Measurements from ENCODE around the gene COPG2.
A peak's percentile ranks its signal among the peaks of the same experiment; 100 is the strongest.
"Not testable (repeated sequence)": the region's sequence is repeated elsewhere in the genome, so short reads cannot be mapped to it uniquely, and the experiment has no call there.

The COPG2 gene

DNA sequence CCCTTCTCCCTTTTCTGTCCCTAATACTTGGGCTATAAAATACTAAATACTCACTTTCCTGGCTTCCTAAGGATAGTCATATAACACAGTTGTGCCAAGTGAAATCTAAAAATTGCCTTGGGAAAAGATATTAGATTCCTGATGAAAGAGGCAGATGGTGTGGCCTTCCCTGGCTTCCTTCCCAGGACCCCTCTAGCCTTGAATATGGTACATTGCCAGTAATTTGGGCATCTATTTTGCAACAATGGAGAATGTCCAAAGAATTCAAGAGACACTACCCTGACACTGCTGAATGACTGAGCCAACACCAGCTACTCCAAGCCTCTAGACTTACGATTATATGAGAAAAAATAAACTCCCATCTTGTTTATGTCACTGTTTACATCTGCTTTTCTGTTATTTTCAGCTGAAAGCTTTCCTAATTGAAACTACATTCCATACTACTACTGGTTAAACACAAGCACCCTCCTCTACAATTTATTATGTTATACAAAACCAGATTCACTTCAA lies 17.9 kb downstream of the COPG2 start:
- DNase-seq: no peak
- ATAC-seq: no peak

DNA sequence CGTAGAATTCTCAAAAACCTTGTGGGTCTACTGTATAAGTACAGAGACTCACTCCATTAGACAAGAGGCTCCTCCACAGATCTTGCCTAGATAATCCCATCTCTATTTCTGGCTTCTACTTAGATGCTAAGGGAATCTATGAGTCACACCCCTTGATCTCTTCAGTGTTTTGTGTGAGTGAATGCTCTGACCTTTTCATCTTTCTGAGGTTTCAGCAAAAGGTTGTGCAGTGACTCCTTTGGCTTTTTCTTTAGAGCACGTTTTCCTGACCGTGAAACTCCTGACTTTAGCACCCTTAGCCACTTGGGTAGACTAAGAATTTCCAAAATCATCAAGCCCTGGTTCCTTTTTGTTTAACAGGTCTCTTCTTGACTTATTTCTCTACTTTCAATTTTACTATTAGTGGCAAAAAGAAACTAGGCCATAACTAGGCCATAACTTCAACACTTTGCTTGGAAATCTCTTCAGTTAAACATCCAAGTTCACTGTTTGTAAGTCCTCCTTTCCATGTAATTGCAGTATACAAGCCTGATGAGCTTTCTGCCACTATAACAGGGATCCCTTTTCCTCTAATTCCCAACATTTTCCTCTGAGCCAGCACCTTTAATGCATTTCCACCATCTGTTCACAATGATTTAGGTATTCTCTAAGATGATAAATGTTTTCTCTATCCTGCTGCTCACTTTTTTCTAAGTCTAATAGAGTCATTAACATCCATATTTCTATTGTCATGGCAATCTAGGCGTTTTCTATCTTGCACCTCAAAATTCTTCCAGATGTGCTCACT lies 19.4 kb downstream of the COPG2 start:
- DNase-seq (no peak), ATAC-seq (peak; percentile 96)

DNA sequence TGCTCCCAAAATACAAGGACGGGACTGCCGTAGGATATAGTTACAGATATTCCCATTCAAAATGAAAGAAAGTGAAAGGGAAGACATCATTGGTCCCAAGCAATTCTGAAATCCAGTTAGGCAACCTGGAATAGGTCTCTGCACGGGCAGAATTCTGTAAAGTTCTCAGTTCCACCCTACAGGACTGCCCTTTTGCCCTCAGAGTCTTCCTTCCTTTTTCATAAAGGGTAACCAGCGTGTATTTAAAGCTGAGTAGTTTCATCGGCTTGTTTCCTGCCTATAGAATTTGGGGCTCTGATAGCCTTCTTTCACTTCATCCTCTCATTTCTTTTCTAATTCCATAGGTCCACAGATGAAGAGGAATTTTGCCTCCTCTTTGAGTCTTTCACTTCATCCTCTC lies 20.0 kb downstream of the COPG2 start:
- DNase-seq: no peak
- peak; percentile 12 for ATAC-seq

DNA sequence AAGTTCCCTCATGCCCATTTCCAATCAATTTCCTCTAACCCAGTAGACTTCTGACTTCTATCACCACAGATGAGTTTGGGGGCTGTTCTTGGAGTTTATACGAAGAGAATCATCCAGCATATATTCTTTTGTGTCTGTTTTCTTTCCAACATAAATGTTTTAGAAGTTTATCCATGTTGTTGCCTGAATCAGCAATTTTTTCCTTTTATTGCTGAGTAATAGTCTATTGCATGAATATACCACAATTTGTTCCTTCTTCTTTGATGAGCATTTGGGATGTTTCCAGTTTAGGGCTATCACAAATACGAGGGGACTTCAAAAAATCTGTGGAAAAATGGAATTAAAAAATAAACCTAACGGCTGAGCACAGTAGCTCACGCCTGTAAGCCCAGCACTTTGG lies 26.2 kb downstream of the COPG2 start:
- no peak for ATAC-seq
- DNase-seq: no peak

DNA sequence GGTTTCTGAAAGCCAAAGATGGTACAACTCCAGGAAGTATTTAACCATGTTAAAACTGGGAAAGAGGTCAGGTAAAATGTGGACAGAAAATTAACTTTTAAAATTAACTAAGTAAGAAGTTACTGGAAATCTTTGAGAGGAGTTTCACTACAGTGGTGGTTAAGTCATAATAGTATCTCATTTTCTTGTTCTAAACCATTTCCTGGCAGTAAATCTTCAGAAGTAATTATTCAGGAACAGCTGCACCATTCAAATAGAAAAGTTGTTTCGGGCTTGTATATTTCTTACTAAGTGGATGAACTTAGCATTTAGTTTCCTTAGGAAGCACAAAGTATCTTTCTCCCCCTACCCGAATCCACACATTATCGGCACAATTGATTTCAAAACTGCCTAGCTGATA lies 27.1 kb downstream of the COPG2 start:
- DNase-seq (no peak), ATAC-seq (no peak)

DNA sequence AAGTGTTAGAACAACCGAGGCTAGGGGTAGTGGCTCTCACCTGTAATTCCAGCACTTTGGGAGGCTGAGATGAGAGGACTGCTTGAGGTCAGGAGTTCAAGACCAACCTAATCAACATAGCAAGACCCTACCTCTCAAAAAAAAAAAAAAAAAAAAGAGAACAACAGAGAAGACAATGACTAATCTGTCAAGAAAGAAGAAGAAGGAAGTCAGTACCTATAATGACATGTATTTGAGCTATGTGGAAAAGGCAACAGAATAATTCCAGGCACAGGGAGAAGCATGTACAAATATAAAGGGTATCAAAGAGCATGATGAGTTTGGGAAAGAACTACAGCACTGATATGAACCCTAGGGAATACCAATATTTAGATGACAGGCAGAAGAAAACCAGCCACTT lies 27.5 kb downstream of the COPG2 start:
- DNase-seq: no peak
- ATAC-seq: no peak

DNA sequence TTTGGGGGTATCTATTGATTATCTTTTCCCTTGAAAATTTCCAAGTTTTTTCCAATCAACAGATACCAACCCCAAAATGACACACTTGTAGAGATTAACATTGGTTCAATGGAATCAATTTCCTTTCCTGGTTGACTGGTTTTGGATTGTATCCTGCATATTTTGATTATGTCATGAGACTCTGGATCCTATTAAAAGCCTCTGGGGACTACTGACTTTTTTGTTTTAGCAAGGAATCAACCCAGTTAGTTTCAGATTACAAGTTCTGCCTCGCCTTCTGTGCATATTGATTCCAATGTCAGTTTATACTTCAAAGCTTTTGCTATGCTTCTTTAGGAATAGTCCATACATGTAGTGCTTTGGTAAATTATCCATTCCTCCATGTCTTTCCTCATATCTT lies 29.2 kb downstream of the COPG2 start:
- no peak for DNase-seq

DNA sequence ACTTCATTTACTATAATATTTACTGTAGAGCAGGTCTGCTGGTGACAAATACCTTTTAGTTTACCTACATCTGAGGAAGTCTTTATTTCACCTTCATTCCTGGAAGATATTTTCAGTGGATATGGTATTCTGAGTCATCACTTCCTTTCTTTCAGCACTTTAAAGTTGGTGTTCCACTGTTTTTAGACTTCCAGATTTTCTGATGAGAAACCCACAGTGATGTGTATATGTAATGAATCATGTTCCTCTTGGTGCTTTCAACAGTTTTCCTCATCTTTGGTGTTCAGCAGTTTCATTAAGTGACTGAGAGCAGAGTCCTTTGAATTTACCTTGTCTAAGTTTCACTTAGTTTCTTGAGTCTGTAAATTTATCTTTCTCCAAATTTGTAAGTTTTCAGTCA lies 36.4 kb downstream of the COPG2 start:
- ATAC-seq (no peak), DNase-seq (no peak)

More for the DNA sequence above, 29.2 kb downstream of the COPG2 start:
- ATAC-seq: no peak

DNA sequence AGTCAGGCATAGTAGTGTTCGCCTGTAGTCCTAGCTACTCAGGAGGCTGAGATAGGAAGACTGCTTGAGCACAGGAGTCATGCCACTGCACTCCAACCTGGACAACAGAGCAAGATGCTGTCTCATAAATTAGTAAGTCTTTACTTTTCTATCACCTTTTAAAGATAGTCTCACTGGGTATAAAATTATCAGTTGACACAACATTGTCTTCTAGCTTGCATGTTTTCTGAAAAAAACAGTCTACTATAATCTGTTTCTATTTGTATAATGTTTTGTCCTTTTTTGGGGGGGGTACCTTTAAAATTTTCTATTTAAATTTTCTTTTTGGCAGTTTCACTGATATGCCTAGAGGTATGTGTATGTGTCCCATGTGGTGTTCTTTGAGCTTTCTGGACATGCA lies 39.6 kb downstream of the COPG2 start:
- no peak for ATAC-seq
- DNase-seq: no peak

DNA sequence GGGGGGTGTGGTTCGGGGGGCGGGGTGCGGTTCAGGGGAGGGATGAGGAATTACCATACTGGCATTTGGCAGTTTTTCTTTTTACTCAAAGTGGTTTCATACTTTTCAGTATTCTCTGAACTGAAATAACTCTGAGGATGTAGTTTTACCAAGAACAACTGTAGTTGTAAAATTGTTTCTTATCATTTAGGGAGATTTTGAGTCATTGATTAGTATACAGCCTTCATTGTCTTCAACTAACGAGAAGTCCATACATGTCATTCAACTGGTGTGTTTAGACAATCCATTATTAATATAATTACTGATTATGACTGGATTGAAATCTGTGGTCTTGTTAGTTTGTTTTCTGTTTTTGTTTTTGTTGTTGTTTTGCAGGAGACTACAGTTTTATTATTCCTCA lies 40.8 kb downstream of the COPG2 start:
- no peak for DNase-seq
- ATAC-seq: peak; percentile 32

DNA sequence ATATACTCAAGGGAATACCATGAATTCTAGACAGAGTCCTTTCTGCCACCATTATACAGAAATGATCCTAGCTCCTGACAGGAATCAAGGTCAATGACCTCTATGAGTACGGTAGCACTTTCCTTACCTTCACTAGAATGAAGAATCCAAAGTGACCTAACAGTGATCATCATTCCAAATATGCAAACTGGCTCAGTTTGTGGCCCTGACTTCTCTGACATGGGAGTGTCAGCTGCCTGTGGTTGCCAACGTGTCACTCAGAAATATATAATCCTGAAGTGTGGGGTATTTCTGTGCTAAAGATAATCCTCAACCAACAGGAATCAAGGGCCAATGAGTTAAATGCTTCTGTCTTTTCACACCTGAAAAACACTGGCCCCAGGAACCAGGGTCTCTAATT lies 45.7 kb downstream of the COPG2 start:
- DNase-seq: no peak
- no peak for ATAC-seq

DNA sequence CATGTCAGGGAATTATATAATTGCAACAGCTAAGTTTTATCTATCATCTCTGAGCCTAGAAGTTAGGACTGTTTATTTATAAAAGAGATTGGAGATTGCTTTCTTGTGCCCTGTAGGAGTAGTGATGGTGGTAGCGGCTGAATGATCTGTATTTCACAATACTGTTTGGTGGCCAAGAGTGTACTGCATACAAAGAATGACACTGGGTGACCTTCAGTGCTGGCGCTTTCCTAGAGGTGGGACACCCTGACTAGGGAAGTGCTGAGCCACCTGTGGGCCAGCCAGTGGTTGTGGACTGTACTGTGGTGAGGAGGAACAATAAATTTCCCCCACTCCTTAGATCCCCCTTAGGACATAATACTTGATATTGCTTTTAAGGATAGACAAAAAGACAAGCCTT lies 53.0 kb downstream of the COPG2 start:
- DNase-seq (no peak), ATAC-seq (no peak)

DNA sequence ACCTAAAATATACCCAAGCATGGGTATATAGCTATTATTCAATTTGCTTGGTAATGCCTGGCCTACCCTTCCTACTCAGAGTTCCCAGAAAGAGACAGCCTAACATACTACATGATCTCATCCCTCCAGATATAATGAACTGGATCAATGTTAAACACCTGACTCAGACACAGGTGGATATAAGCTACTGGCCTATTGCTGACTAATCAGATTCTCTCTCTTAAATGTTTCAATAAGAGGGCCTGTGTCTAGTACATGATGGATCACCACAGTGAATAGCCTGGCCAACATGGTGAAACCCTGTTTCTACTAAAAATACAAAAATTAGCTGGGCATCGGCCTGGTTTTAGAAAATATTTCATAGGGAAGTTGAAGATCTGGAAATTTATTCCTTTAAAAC lies 54.1 kb downstream of the COPG2 start:
- no peak for ATAC-seq
- DNase-seq: no peak

DNA sequence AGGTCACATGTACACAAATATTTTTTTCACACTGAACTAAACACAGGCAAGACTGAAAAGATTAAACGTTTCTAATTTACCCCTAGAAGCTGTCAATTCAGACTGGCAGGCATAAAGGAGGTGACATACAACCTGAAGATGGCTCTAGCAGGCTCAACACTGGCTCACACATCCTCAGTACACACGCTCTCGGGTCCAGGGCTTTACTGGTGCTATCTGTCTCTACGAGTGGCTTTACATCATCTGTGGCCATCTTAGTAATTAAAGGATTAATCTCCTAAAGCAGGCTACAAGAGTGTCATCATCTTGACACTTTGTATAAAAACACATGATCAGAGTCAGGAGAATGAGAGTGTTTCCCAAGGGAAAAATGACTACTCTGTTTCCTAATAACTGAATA lies 57.3 kb downstream of the COPG2 start:
- DNase-seq: no peak

DNA sequence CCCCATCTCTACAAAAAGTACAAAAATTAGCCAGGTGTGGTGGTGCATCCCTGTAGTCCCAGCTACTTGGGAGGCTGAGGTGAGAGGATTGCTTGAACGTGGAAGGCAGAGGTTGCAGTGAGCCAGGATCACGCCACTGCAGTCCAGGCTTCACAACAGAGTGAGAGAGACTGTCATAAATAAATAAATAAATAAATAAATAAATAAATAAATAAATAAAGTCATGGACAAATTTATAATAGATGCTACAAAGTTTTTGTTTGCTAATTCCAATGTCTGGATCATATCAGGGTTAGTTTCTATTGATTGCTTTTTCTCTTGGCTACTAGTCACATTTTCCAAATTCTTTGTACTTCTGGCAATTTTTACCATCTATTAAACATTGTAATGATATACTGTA lies 61.5 kb downstream of the COPG2 start:
- DNase-seq, ATAC-seq: not testable (repeated sequence)

More for the DNA sequence above, 57.3 kb downstream of the COPG2 start:
- ATAC-seq: no peak

DNA sequence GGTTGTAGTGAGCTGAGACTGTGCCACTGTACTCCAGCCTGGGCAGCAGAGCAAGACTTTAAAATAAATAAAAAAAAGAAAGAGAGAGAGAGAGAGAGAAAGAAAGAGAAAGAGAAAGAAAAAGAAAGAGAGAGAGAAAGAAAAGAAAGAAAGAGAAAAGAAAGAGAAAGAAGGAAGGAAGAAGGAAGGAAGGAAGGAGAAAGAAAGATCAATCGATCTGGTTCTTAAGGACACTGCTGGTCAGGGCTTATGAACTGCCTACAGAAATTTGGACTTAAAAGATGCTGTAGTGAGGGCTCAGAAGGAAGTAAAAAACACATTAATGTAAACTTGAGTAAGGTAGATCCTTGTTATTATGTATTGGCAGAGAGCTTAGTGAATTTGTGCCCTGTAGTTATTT lies 62.4 kb downstream of the COPG2 start:
- ATAC-seq (no peak), DNase-seq (no peak)

DNA sequence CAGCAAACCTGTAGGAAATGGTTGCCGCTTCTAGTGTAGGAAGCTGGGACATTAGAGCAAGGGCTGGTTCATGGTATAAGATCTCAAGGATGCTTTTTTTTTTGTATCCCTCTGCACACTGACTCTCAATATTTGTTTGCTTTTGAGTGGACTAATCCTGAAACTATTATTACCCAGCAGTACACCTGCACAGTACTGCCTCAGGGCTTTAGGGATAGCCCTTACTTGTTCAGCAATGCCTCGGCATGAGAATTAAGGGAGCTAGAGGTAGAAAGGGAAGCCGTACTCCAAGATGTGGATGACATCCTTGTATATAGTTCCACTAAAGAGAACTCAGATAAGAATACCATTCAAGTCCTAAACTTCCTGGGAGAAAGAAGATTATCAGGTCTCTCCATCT lies 70.5 kb downstream of the COPG2 start:
- ATAC-seq (no peak), DNase-seq (no peak)

DNA sequence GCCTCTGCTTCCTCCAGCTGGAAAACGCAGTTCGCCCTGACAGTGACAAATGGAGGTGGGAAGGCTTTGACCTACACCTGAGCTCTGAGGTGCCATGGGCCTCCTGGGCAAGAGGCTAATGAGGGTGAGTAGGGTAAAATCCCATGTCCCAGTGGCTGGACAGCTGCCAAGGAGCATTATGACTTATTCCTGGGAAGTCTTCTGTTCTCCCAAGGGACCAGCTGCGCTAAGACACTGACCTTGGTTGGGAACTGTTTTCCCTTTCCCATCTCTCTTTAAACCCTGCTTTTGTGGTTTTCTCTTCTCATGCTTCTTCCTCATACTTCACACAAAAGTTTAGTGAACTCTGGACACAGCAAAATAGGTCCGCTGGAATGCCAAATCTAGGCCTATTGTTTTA lies 72.6 kb downstream of the COPG2 start:
- DNase-seq: no peak
- no peak for ATAC-seq

DNA sequence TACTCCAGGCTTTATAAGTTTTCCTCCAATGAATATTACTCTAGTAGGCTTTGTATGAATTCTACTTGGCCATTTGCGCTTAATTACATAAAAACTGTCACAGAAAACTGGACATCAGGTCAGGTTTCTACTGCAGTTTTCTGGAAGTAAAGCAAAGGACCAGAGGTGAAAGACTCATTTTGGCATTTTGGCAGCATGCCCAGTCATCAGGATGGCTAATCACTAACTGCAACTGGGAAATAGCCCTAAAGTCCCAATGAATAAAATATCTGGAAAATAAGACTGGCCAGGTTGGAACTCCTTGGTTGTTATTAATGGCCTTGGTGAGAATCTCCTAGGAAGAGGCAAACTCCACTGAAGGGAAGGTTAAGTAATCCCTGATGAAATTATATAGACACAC lies 75.5 kb downstream of the COPG2 start:
- DNase-seq: no peak
- ATAC-seq: no peak

DNA sequence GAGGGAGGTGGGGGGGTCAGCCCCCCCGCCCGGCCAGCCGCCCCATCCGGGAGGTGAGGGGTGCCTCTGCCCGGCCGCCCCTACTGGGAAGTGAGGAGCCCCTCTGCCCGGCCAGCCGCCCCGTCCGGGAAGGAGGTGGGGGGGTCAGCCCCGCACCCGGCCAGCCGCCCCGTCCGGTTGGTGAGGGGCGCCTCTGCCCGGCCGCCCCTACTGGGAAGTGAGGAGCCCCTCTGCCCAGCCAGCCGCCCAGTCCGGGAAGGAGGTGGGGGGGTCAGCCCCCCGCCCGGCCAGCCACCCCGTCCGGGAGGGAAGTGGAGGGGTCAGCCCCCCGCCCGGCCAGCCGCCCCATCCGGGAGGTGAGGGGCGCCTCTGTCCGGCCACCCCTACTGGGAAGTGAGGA lies 77.1 kb downstream of the COPG2 start:
- not testable (repeated sequence) for DNase-seq, ATAC-seq

DNA sequence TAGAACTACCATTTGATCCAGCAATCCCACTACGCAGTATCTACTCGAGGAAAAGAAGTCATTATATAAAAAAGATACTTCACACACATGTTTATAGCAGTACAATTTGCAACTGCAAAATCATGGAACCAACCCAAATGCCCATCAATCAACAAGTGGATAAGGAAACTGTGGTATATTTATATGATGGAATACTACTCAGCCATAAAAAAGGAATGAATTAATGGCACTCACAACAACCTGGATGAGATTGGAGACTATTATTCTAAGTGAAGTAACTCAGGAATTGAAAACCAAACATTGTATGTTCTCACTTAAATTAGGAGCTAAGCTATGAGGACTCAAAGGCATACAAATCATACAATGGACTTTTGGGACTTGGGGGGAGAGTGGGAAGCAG lies 82.6 kb downstream of the COPG2 start:
- ATAC-seq, DNase-seq: not testable (repeated sequence)

DNA sequence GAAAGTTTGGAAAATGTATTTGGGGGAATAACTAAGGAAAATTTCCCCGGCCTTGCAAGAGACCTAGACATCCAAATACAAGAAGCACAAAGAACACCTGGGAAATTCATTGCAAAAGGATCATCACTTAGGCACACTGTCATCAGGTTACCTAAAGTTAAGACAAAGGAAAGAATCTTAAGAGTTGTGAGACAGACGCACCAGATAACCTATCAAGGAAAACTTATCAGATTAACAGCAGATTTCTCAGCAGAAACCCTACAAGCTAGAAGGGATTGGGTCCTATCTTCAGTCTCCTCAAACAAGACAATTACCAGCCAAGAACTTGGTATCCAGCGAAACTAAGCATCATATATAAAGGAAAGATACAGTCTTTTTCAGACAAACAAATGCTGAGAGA lies 93.4 kb downstream of the COPG2 start:
- ATAC-seq, DNase-seq: not testable (repeated sequence)

DNA sequence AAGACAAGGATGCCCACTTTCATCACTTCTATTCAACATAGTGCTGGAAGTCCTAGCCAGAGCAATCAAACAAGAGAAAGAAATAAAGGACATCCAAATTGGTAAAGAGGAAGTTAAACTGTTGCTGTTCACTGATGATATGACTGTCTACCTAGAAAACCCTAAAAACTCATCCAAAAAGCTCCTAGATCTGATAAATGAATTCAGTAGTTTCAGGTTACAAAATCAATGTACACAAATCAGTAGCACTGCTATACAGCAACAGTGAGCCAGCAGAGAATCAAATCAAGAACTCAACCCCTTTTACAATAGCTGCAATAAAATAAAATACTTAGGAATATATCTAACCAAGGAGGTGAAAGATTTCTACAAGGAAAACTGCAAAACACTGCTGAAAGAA lies 98.4 kb downstream of the COPG2 start:
- not testable (repeated sequence) for DNase-seq

DNA sequence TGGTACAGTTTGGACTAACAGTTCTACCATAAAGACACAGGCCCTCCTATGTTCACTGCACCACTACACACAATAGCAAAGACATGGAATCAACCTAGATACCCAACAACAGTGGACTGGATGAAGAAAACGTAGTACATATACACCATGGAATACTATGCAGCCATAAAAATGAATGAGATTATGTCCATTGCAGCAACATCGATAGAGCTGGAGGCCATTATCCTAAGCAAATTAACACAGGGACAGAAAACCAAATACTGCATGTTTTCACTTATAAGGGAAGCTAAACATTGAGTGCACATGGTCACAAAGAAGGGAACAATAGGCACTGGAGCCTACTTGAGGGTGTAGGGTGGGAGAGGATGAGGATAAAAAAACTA lies 101.7 kb downstream of the COPG2 start:
- DNase-seq (no peak), ATAC-seq (no peak)

More for the DNA sequence above, 98.4 kb downstream of the COPG2 start:
- ATAC-seq: not testable (repeated sequence)

Data from stimulated activated naive CD8-positive, alpha-beta T cell treated with anti-CD3 and anti-CD28 coated beads, Interleukin-15, Interleukin-2, amounts not matched to agents 100 U/mL and 50 U/mL, for 24 hours (primary cell).